SH-SY5Y (cell line): ENCODE data around the gene TEX35.

Experiments
- GATA2 ChIP-seq: IDR thresholded peaks from 2 replicates; pipeline ENCODE4 v1.6.1; 2011; ENCODE audit warnings: mild to moderate bottlenecking, low read depth, low read length
- GATA3 ChIP-seq: IDR thresholded peaks from 2 replicates; pipeline ENCODE4 v1.6.1; 2011; ENCODE audit warnings: low read depth, mild to moderate bottlenecking, low read length, moderate library complexity

DNA sequence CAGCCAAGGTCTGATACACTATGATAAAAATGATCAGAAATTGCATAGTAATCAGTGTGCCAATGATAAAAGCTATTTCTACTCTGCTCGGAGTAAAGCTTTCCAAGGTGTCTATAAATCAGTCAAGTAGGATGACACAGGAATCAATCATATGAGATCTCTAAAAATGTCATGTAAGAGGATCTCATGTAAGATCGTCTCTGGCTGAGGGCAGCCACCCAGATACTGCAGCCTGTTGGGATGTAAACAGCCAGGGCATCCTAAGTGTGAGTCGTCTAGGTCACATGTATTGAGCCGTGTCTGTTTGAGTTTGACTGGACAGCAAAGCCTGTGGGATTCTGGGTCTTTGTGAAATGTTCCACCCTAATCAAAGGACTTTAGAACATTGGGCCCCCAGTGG lies 2.8 kb upstream of the TEX35 start:
- TF ChIP-seq GATA2, result no peak
- TF ChIP-seq GATA3, result no peak
